Urothelium cell line (cell line): Measurements from ENCODE around the gene AIFM1.

ENCODE experiments used
- DNase-seq: peaks from one replicate; pipeline ENCODE4 v3.0.0; 2011; ENCODE audit warnings: low spot score, mixed read lengths
- FAIRE-seq: peaks from 2 replicates; lab custom pipeline; 2011; peaks lifted over from hg19 to GRCh38; lab: Jason Lieb, UNC

The AIFM1 gene

DNA sequence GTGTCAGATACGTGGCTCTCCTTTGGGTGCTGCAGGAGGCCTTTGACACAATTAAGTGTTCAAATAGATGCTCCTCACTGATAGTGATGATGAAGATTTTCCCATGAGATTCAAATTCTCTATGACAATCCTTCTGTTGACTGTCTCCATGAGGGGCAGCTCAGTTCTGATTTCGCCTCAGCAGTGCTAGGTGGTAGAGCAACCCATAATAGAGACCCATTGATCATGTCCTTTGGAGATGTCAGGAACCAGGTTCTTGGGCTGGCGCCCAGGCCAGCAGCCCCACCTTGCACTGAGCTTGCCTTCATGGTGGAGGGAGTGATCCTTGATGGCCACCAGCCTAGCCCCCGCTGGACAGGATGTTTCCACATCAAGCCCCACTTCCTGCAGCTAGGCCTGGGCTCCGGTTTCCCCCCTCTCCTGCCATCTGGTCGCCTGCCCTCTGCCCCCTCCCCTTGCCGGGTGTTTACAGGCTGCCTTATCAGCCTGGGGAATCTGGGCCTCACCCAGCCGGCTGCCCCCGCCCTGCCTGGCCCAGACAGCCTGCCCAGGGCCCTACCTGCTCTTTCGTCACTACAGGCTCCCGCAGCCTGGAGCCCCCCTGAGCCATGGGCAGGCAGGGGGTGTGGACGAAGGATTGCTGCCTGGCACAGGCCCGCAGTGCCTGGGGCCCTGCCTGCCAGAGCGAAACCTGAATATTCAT lies 68.0 kb downstream of the AIFM1 start:
- DNase-seq (no peak), FAIRE-seq (no peak)

DNA sequence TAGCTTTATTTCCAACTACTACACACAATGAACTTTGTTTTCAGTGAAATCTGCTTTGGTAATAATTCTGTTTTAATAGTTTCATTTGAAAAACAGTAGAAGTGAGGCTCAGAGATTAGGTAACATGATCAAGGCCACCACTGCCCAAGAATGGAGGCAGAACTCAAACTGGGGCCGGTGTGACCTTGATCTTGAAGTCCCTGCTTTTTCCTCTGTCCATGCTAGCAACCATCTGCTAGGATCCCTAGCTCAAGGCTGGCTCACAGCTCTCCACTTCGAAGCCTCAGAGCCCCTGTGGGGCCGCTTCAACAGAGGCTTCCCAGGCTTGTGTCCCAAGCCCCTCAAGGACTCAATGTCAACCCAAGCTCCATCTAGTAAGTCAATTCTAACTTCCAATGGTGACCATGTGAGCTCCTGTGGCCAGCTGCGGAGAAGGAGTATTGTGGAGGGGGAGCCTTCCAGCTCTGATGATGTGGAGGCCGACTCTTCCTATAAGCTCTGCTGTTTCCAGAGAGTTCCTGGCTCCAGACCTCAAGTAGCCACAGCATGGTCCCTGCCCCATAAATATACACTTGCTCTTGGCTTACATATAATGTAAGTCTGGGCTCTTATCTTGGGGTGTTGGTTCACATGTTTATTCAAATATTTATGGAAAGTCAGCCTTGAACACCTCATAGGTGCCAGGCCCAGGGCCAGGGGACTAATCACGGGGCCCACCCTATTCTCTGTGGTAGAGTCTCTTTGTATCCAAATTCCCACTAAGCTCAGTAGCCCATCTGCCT lies 70.2 kb downstream of the AIFM1 start:
- DNase-seq (no peak), FAIRE-seq (no peak)

DNA sequence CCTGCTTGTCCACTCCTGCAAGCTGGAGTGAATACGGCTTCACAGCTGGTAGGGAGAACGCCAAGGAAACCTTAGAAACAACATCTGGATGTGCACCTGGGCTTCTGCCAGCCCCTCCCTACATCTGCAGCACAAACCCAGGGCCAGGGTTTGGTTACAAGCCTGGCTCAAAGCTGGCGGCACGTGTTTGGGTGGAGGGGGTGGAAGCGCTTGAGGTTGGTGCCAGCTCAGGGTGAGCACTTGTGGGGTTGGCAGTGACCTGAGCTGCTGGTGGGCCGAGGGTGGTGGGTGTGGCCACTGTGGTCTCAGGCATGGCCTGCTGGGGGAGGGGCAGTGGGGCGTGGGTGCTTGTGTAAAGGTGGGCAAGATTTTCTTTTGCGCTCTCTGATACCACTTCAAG lies 70.9 kb downstream of the AIFM1 start:
- no peak for FAIRE-seq

DNA sequence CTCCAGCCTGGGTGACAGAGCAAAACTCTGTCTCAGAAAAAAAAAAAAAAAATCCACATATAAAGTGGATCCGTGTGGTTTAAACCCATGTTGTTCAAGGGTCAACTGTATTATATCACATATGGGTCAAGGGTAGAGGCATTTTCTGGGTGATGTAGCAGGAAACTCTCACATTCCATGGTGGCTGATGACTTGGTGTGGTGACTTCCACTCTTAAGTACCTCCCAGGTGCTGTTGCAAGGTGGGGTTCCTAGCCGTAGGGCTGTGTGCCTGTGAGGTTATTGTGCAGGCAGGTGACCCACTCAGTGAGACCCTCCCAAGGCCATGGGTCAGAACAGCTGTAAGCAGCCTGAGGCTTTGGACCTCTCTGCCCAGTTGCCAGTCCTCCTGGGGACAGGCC lies 72.4 kb downstream of the AIFM1 start:
- no peak for FAIRE-seq
- no peak for DNase-seq

More for the DNA sequence above, 70.9 kb downstream of the AIFM1 start:
- DNase-seq, result no peak

DNA sequence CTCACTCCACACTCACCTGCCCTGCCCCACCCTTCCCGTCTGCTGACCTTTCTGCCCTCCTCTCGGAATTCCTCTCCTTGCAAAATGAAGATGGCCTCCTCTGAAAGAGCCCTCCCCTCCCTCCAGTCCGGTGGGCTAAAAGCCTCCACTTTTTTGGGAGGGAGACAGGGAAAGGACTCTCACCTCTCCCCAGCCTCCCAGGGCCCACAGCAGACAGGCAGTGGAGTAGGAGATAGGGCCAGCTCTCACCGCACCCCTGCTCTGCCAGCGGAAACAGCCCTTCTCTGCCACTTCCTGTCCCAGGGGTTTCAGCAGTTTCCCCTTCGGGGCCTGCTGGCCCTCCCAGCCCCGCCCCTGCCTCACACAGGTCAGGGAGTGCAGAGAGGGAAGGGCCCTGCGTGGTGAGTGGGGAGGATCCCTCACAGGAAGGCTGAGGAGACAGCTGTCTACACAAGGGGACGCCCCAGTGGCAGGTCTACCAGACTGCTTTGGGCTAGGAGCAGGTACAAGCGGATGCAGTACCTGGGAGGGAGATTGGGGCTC lies 73.6 kb downstream of the AIFM1 start:
- FAIRE-seq, result no peak
- no peak for DNase-seq

DNA sequence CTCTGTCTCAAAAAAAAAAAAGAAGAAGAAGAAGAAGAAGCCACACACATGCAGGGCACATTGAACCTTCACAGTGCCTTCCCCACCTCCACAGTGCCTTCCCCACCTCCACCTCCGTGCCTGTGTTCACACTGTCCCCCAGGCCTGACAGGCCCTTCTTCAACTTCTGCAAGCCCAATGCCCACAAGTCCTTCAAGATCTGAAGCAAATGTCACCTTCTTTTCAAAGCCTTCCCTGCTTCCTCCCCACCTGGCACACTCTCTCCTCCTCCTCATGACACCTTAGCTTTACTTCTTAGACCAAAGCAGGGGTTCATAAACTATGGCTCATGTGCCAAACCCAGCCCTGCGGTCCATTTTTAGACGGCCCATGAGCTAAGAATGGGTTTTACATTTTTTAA lies 75.3 kb downstream of the AIFM1 start:
- no peak for FAIRE-seq
- no peak for DNase-seq

DNA sequence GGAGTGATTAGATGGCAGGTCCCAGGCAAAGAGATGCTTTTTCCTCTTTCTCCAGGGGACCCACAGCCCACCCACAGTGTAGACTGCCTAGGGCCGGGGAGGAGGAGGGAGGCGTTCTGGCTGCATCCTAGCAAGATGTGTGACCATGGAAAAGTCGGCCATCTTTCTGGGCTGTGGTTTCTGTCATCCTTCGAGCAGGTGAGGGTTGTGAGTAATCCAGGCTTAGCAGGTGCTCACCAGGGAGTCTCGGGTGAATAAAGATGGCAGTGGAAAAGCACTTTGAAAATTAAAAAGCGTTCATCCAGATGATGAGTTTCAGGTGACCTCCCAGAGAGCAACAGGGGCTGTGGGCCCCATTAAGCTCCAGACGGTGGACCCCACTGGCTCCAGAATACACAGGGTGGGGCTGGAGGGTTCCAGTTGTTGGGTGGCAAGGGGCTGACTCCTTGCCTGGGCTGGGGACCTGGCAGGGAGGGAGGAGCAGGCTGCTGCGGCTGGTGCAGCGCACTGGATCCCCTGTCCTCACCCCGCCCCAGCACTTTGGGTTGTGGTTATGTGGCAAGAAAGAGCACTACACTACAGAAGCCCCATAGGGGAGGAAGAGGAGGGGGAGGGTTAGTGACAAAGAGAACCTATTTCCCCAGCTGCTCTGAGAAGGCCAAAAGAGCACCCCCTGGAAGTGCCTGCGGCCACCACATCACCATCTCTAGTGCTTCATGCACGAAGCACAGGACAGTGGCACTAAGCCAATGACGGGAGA lies 79.0 kb downstream of the AIFM1 start:
- FAIRE-seq (no peak), DNase-seq (no peak)

DNA sequence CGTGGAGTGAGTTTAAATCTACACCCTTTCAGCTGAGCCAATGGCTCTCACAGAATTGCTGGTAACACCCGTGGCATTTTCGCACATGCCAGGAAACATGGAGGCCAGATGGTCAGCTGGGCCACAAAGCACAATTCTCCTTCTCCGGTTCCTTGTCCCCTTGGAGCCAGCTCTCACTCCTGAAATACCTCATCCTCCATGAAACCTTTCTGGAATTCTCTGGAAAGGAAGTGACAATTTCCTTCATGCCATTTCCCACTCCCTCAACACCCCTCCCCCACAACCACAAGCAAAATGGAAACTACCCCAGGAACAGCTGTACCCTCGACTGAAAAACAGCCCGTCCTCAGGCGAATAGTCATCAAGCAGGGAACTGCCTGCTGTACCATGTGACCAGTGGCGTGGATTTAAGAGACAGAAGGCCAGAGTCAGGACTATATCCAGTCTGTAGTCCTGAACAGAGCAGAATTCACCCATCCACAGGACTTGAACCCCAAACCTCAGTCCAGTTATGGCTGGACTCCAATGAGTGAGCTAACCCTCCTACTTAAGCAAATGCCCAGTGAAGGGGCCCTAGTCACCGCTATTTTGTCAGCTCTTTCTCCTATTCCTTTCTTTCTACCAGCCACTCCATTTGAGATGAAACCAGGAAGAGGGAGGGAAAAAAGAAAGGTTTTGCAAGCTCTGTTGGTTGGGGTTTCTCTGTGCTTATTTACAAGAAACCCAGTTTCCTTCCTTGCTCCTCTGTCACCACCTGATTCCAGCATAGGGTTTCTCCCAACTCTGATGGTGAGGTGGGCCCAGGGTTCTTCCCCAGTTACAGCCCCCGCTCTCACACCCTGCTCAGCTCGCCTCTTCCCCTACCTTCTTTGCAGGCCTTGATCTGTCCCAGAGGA lies 79.8 kb downstream of the AIFM1 start:
- FAIRE-seq (no peak), DNase-seq (no peak)

DNA sequence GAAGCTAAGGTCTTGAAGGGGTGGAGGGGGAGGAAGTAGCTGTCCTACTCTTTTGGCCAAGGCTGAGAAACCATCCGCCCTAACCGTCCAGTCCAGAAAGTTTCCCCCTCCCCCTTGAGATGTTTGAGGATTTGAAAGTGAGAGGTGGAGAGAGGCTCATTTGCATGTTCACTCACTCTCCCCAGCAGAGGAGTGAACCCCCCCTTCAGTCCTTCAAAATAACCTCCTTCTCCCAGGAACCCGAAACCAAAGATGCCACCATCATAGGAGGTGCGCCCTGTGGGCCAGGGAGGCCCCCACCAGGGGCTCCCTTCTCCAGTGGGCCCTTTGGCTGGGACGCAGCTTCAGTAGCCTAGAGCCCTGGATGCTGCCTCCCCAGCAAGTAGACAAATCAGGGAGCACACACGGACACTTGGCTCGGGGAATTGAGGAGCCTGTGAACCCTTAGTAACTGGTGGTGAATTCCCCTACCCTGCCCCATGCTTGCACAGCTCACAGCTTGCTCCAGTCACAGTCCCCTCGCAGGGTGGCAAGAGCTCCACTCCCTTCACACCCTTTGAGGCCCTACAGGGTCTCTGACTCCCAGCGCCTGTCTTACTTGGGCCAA lies 80.9 kb downstream of the AIFM1 start:
- no peak for FAIRE-seq
- DNase-seq, result no peak

DNA sequence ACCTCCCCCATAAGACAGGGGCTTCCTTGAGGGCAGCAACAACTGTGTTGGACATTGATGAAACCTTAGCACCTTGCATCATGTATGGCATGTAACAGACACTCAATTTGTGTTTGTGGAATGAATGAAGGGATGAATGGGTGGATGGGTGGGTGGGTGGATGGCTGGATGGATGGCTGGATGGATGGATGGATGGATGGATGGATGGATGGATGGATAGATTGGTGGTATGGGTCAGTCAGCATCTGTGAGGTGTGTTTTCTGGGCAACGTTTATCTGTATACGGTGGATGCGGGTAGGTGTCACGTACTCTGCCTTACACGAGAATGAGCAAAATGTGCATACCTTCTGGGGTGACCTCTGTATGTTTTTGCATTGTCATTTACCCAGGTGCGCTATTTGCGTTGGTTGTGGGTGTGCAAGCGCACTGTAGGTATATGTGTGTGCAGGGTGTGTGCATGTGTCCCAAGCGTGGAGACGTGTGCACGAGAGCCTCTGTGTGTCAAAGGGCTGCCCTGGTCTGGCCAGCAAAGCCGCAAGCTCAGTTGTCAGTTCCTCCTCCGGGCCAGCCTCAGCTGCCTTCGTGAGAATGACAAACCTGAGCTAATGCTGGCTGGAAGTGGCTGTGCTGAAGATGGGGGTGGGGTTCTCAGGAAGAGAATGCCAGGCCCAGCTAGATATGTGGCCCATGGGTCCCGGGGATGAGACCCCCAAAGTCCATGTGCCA lies 81.8 kb downstream of the AIFM1 start:
- FAIRE-seq (no peak), DNase-seq (no peak)

DNA sequence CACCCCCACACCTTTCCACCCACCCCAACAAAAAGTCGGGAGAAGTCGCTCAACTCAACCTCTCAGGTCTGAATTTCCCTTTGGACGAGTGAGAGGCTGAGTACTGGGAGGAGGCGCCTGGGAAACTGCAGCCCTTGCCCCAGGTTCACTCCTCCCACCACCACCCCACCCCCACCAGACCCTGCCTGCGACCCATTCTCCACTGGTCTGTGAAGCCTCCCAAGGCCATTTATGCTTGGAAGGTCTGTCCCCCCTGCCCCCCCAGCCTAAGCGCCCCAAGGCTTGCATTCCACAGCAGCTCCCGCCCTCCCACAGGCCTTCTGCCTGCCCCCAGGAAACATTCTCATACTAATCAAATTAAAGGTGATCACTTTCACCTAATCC lies 82.5 kb downstream of the AIFM1 start:
- FAIRE-seq (no peak), DNase-seq (no peak)

DNA sequence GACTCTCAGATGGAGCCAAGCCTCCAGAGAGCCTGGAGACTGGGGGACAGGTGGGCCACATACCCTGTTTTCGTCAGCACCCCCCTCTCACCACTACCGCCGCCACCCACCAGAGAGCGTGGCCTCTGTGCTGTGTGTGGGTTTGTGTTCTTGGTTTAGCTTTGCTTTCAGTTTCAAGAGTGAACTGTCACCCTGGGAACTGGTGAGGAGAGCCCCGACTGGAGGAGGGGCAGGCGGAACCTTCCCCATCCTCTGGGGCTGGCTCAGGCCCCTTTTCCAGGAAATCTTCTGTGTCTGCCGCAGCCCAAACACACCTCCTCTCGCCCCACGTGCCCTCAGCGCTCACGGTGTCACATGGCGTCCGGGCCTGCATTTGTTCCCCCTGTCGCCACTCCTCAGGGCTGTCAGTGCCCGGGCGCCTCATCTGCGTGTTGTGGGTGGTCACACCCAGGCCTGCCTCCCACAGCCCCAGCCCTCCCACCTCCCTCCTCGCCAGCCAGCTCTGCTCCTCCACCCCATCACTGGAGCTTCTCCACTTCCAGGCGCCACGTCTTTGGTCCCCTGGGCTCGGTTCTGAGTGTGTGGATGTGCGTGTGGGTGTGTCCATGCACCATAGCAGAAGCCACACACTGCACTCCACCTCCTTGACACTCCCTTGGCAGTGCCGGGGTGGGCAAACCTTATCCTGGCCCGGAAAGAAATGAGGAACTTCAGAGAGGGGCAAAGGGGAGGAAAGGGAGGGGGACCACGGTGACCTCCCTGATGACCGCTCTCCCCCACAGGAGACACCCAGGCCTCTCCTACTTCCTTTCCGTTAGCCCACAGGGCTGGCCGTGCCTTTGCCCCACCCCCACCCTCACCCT lies 83.2 kb downstream of the AIFM1 start:
- FAIRE-seq, result no peak
- no peak for DNase-seq

DNA sequence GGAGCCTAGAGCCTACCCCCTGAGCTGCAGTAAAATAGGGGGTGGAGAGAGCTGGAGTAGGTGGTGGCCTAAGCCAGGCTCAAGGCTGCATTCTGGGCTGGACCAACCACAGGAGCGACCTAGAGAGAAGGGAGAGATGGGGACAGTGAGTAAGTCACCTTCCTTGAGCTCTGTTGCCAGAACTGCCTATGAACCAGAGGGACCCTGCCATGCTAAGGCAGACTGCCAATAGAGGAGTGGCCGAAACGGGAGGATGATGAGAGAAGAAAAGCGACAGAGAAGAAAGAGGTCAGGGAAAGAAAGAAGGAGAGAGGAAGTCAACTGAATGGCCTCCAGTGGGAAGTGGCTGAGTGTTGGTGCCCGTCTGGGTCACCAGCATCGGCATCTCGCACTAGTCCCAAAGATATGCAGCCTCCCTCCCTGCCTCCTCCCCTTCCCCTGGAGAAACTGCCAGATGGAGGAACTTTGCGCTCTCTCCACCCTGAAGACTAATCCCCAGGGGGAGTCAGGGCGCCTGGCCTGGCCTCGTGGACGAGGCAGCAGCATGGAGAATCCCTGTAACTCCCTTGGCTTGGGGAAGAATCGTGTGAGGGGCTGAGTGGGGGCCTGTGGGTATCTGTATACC lies 84.1 kb downstream of the AIFM1 start:
- no peak for DNase-seq
- FAIRE-seq, result no peak

DNA sequence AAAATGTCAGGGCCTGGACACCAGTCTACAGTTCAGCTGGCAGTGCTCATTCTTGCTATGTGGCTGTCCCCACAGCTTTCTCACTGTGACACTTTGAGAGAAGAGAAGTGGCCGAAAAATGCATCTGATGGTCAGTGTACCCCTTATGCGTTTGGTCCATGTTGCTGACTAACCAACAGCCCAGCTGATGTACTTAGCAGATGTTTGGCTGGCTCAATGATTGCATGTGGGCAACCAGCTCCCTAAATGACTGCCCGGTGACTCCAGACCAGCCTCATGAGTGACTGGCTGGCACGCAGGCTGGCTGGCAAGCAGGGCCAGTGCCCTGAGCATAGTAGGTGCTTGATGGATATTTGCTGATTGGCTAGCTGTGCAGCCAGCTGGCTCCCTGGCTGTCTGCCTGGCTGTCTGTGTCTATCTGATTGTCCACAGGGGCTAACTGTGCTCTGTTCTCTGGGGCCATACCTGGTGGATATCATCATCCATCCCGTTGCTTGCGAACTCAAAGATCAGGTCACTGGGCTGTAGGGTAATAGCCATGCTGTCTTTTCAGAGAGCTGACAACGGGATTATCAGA lies 84.8 kb downstream of the AIFM1 start:
- FAIRE-seq (no peak), DNase-seq (no peak)

DNA sequence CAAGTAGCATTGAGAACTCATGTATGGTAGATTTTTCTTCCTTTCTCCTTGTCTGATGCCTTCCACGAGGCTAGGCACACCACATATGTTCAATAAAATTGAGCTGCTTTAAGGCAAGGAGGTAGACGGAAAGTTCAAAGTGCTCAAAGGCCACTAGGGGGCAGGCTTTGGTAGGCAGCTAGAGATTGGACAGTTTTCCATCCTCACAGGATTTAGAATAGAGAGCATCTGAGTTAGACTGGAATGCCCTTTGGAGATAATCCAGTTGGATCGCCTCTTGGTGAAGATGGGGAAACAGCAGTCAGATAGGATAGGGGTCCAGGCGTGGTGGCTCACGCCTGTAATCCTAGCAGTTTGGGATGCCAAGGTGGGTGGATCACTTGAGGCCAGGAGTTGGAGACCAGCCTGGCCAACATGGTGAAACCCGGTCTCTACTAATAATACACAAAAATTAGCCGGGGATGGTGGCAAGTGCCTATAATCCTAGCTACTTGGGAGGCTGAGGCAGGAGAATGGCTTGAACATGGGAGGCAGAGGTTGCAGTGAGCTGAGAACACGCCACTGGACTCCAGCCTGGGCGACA lies 85.7 kb downstream of the AIFM1 start:
- FAIRE-seq (no peak), DNase-seq (peak; percentile 21)
